ENCODE data around the gene CEP78.

CEP78 gene

DNA sequence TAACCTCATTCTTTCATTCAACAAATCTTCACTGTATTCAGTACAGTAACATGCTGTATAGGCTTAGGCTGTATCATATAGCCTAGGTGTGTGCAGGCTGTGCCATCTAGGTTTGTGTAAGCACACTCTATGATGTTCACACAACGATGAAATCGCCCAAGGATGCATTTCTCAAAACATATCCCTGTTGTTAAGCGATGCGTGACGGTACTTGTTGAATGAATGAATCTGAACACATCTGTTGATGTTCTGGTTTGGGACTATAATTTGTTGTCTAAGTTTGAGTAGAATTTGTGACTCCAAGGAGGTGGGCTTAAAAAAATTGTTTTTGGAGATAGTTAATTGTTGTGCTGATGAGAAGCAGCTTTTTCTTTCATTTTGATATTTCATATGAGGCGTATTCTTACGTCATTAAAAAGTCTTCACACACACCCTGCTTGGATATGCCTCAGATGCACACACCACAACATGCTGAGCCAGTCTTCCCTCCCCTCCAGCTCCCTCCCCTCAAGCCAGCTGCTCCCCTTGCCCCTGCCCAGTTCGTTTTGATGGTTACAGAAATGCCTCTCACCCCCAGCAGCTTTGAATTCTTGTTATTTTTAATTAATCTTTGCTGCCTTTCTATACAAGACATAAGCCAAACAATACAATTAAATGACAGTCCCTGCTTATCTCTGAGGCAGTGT lies 55.5 kb downstream of the CEP78 start:
- DNase-seq: no peak

DNA sequence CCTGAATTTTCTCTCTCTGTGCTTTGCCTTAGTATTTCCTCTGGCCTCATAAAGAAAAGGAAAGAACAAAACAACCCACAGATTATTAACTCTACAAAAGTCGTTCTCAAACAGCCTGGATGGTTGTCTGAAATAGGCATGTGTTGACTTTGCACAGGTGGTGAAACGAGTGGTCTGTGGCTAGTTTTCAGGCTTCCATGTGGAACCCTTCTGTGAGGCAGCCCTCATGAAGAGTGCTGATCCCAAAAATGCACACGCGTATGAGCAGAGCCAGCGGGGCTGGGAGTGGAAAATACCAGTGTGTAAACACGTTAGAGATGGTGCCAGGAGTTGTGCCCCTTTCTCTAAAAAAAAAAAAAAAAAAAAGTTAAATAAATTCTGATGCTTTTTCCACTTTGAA lies 56.2 kb downstream of the CEP78 start:
- DNase-seq: no peak

DNA sequence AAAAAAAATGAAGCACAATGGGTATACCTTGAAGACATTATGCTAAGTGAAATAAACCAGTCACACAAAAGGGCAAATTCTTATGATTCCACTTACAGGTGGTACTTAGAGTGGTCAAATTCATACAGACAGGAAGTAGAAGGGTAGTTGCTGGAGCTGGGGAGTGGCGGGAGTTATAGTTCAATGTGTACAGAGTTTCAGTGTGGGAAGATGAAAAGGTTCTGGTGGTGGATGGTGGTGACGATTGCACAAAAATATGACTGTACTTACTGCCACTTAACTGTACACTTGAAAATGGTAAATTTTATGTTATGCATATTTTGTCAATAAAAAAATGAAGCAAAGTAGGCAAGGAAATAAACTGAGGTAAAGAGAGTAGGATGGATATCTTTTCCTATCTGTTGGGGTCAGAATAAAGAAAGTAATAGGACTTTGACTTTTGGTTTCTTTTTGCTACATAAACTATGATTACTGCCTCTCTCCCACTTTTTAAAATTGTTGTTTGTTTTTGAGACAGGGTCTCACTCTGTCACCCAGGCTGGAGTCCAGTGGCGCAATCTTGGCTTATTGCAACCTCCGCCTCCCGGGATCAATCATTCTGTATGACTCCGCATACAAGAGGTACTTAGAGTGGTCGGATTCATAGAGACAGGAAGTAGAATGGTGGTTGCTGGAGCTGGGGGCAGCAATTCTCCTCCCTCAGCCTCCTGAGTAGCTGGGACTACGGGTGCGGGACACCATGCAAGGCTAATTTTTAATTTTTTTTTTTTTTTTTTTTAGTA lies 57.0 kb downstream of the CEP78 start:
- DNase-seq: no peak

DNA sequence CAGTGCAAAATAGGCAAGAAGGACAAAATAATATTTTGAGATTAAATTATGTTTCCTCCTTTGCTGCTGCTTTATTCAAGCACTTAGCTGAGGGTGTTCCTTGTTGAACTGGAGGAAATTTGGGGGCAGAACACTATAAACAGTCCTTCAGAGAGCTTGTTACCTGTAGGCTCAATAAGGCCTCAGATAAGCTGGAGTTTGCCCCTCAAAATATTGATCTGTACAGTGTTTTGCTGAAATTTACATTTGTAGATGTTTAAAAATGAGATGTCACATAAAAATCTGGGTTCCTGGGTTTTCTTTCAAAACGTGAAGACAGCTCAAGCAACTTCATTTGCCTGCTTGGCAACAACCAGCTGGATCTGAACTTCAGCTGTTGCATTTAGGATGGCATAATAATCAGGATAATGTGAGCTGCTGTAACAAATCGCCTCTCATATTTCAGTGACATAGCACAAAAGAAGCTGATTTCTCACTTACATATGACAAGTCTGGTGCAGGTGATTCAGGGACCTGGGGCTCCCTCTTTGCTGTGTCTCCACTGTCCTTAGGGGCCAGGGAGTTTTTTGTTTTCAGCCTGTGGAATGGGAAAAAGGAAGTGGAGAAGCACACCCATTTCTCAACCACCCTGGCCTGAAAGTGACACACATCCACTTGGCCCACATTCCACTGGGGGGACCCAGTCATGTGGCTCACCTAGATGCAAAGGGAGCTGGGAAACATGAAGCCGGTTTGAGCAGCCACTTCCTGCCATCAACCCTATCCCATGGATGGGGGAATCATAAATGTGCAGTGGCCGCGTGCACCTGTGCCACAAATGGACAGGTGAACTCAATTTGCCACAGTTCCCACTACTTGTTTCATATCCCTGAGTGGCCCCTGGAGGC lies 58.7 kb downstream of the CEP78 start:
- no peak for DNase-seq

DNA sequence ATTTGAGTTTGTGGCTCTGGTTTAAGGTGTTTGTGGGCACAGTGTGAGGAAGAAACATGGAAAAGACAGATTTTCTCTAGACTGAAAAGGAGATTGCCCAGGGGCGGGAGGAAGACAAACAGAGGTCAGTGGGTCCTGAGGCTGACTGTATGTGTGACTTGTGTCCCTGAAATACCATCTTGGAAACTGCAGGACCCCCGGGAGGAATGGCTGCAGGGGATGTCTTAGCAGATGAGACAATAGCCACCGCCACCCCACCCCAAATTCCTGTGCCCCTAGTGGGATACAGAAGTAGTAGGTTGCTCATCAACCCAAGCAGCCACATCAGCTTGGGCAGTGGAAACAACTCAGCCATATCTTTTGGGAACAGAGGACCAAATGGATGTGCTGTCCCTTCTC lies 59.3 kb downstream of the CEP78 start:
- no peak for DNase-seq

DNA sequence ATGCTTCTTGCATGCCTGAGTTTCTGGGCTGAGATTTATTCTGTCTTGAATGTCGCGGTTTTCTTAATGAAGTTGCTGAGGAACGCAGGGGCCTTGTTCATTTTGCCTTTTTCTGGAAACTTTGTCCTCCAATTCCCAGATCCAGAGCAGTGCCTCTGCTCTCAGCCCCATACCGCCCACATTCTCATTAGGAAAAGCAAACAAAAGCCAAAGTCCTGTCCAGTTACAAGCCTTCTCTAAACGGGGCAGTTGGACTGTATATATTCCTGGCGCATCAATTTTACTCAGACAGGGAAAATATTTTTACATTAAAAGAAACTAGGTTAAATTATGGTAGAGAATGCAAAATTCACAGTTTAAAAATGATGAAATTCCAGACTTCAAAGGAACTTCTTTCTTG lies 59.9 kb downstream of the CEP78 start:
- no peak for DNase-seq

DNA sequence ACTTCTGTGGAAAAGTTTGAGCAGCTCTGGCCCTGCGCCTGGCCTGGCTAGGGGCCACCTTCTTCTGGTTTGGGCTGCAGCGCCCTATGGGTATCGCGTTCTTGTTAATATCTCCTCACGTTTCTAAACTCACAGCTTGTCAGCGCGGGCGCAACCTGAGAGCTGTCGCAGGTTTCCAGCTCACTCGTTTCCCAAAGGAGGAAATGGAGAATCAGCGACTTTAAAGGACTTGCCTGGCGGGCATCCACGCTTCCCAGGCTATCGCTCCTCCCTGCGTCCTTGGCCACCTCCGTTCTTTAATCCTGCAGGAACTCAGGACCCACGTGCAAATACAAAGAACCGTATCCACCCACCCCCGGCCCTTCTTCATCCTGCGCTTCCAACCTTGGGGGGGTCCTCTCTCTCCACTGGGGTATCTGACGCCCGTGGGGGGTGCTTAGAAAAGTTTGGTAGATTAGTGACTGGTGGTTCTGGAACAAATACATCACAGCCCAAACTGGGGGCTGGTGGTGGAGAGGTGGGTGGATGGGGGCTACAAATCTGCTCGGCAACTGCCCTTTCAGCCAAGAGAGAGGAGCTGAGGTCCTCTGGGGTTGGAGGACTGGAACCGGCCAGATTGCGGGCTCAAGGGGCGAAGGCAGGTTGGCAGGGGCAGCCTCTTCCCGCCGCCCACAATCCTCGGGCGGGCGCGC lies 60.5 kb downstream of the CEP78 start:
- no peak for DNase-seq

DNA sequence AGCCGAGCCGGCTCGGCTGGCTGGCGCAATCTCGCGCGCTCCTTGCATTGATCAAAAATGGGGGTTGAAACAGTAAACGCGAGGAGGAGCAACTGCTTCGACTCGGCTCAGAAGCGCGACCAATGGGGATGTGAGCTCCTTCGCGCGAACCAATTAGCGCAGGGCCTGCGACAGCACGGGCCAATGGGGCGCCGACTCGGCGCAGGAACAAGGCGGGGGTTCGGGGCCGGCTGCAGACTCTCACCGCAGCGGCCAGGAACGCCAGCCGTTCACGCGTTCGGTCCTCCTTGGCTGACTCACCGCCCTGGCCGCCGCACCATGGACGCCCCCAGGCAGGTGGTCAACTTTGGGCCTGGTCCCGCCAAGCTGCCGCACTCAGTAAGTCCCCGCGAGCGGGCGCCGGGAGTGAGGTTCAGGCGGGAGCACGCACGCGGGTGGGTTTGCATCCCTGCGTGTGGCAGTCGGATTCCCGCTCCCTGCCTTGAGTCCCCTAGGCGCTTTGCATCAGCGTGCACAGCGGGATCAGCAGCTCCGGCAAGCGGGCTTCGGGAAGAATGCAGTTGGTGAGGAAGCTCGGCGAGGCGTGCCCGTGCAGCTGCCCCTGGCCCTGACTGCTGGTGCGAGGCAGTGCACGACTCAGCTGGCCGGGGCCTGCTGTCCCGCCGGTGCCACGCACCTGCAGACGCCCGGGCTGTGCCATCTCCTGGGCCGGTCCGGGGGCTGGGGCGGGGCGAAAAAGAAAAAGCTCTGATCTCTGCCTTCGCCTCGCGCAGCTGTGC lies 61.2 kb downstream of the CEP78 start, which contains the start of gene PSAT1:
PSAT1 (plus strand) TSS at position 233 of the 779 bp plus-strand sequence; CDS start at position 319, 86 bp downstream.
- peak; percentile 82 for DNase-seq

DNA sequence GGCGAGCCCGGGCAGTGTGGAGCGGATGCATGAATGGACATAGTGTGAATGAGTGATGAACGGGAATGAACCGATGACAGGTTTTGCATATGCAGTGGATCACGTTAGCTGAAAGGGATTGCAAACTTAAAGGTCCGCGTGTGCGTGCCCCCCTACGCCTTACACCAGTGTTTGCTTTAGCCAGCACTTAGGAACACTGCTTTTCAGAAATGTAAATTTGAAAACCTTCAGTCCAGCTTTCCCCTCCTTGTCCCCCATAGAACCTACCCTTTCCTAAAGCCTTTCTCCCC lies 61.7 kb downstream of the CEP78 start:
- DNase-seq: no peak

DNA sequence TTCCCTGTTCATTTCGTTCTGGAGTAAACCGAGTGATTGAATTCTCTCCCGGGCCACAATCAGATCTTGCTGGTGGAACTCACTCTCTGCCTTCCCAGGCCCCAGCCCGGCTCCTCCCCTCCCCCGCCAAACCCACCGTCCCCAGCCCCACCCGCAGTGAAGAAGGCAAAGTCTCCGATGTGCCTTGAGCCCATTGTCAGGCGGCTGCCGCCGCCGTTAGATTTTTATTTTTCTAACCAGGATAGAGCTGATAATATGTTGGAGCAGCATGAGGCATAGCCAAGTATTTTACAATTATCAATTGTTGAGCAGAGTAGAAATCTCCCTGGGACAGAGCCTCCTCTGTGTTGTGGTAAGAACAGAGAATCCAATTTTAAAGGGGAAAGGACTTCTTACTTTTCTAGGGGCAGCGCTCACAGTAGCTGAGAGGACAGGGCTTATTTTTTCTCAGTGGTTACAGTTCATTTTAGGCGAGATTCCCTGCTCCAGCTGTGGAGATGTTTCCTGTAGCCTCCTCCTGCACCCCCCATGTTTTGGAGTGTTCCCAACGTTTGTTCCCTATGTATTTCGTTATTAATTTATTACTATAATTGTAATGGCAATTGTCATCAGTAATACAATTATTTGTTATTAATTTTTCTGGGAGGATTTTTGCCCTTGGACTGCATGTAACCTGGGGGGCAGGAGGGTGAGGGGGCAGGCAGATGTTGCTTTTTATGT lies 62.3 kb downstream of the CEP78 start:
- DNase-seq: no peak

DNA sequence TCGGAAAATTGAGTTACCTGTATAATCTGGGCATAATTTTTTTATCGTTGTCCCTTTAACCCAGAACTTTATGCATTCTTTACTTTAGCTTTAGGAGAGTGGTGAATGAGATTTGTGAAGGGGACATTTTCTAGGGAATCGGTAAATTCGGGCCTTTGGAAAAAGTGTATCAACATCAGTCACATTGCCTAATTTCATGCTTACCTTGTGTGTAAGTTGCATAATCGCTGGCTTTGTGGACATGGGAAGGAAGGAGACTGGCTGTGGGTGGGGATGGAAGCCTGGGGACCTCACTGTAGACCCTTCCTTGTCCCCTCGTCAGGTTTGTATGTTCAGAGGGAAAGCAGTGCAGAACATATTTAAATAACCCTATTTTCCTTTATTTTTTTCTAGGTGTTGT lies 64.3 kb downstream of the CEP78 start:
- no peak for DNase-seq

DNA sequence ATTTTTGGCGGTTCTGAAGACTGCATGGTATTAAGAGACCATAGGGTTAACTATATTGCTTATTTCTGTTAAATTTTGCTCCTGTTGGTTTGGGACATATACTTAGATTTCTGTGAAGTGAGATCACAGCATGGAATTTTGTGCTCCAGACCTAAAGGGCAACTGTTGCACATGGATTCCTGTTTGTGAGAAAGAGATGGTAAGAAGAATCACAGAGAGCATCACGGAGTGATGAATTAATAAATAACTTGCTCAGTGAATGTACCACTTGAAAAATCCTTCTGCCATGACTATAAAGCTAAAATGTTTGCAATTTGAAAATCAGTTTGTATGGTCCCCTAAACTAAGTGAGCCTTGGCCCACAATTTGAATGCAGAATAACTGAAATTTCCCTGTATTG lies 65.6 kb downstream of the CEP78 start:
- no peak for DNase-seq

DNA sequence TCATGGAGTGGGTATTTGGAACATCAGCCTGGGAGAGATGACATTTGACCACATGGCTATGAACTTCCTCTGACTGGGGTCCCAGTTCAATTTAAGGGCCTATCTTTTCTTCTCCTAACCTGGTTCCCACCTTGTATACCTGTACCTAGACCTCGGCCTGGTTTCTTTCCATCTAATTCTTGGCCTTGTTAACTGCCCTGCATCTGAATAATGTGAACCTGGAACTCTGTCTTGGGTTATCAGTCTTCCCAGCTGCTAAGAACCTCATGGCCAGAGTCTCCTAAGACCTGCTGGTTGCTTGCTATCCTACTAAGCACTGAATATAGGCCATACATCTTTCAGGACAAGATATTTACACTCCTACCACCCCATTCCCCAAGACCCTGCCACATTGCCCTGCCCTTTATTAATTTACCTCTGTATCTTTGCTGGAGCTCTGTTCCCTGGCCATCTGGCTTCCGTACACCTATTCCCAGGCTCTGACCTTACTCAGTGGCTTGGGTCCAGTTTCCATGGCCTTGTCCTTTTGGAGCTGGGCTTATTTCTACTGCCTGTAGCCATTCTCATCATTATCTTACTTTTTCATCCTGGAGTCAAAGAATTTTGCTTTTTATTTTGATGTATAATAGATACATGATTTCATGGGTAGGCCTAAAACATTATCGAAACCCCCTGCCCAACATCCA lies 67.6 kb downstream of the CEP78 start:
- no peak for DNase-seq

DNA sequence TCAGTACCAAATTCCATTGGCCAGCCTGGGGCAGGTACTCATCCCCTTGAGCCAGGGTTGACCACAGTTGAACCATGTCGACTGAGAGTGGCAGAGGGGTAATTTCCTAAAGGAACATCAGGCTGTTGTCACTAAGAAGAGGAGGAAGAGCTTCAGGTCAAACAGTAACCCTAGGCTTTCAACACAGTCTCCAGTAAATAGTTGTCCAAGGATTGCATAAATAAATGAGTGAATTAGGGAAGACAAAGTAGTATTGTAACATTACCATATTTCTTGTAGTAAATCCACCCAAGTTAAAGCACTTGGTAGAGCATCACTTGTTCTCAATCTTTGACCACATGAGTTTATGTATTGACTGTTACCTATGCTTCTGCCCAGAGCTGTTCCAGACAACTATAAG lies 68.5 kb downstream of the CEP78 start:
- no peak for DNase-seq

DNA sequence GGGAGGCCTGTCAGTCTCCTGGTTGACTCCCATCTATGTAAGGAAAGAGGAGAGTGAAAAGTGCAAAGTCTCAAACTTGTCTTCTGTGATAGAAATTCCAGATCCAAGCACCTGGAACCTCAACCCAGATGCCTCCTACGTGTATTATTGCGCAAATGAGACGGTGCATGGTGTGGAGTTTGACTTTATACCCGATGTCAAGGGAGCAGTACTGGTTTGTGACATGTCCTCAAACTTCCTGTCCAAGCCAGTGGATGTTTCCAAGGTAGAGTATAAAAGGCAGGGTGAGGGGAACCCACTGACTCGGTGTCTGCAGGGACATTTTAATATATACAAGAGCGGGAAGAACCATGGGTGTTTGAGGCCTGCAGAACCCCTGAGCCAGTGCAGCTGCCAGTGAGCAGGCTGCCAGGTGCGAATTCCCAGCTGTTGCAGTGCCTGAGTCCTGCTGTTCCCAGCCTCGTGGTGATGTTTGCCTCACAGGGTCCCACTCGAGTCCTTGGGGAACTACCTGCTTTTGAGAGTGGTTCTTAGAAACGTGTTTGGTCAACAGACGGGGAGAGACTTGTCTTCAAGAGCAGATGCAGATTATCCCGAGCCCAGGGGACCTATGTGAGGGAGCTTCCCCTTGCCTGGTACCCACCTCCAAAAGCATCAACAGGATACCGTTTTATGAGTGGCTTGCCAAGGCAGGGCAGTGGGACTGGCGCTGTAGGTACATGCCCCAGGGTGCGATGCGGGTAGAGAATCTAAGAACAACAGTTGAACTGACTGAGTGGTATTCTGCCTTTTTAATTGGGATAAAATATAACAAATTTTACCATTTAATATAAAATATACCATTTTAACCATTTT lies 70.6 kb downstream of the CEP78 start:
- DNase-seq: no peak

DNA sequence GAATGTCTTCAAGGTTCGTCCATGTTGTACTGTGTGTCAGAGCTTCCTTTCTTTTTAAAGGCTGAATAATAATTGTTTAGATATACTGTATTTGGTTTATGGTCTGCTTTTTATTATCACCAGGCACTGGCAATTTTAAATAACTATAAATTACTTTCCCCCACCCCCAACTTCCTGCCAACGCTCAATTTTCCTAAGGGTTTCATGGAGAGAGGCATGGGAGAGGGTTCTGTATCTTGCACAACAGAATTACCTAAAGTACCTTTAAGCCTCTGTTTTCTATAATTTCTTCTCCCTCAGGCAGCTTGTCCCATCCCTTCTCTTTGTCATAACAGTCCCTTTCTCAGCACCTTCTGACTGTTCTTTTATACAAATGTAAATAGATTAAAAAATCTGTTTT lies 71.5 kb downstream of the CEP78 start:
- no peak for DNase-seq

DNA sequence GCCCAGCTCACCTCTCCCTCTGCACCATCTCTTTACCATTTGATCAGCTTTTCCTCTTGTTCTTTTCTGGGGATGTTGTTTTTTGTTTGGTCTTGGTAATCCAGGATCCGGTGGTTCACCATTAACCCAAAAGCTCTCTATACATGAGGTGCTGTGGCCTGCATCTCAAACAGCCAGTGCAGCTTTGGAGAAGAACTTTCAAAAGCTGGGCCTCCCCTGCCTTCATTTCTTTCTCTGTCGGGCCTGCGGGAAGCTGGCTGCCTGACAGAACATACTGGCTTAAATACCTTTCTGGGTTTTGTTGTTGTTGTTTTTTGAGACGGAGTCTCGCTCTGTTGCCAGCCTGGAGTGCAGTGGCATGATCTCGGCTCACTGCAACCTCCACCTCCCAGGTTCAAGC lies 73.2 kb downstream of the CEP78 start:
- DNase-seq: no peak

DNA sequence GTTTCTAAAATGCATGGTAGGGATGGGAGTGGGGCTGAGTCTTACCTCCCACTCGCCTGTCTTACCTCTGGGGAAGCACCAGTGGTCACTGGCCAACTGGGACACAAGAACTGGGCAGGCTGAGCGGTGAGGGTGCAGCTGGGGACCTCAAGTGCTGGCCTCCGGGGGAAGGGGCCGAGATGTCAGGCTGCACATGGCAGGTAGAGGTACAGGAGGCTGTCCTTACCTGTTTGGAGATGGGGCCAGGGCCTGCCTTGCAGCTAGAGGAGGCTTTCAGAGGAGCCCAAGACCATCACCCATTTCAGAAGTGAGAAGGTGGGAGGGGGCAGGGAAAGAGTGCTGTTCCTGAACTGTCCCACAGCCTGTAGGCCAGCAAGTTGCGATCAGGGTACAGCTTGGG lies 75.2 kb downstream of the CEP78 start:
- no peak for DNase-seq

DNA sequence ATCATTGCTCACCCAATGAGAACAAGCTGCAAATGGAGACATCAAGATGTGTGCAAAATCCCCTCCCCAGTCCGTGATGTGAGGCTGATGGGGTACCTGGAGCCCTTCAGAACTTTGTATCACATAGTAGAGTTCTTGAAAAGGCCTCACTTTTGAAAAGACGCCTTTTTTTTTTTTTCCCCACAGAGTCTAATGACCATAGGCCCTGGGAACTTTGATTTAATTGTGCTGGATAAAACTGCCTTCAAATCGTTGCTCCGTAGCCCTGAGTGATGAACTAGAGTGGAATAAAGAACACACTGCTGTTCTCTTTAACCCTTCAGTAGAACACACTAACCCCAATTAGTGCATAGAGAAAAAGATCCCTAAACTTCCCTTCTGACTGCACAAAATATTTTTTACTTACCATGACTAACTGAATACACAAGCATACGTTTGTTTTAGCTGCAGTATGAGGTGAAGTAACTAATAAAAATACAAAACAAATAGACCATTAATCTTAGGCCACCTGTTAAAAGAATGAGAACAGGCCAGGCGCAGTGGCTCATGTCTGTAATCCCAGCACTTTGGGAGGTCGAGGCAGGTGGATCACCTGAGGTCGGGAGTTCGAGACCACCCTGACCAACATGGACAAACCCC lies 76.1 kb downstream of the CEP78 start:
- no peak for DNase-seq

DNA sequence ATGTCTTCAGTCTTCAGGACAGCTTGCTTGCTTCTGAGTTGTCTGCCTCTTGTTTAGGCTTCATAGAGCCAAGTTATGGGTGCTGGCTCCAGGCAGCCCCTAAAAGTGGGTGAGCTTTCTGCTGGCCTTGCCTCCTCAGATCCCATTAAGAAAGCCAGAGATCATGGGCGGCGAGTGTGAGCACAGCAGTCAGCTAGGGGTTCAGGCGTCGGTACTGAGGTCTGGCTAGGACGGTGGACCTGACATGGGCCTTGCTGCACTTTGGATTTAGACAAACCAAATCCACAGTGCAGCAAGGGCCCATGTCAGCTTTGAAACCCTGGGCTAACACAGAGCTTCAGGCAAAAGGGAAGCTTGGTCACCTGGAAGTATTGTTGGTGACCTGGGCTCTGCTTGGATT lies 78.7 kb downstream of the CEP78 start:
- no peak for DNase-seq
